Midbrain (tissue), 1 donor: ENCODE data around the gene PGA4.
A peak's percentile ranks its signal among the peaks of the same experiment; 100 is the strongest.
"Not testable (repeated sequence)": the region's sequence is repeated elsewhere in the genome, so short reads cannot be mapped to it uniquely, and the experiment has no call there.

Experiments
- DNase-seq: peaks from one replicate; lab custom pipeline; 2025; lab: John Stamatoyannopoulos, UW

The PGA4 gene

GRCh38 chr11:61250796-61251765 lies 28.9 kb downstream of the PGA4 start:
- DNase-seq = not testable (repeated sequence)

GRCh38 chr11:61252332-61252731 lies 30.2 kb downstream of the PGA4 start:
- not testable (repeated sequence) for DNase-seq

GRCh38 chr11:61254403-61255025 lies 32.4 kb downstream of the PGA4 start:
- peak; percentile 51 for DNase-seq

GRCh38 chr11:61256710-61257482 lies 34.7 kb downstream of the PGA4 start:
- no peak for DNase-seq

- no peak for DNase-seq
Measured at GRCh38 chr11:61258546-61258945, 36.4 kb downstream of the PGA4 start.

- DNase-seq = no peak
Measured at GRCh38 chr11:61259363-61259762, 37.2 kb downstream of the PGA4 start.

- DNase-seq = no peak
Measured at GRCh38 chr11:61264371-61264770, 42.2 kb downstream of the PGA4 start.

- DNase-seq = no peak
Measured at GRCh38 chr11:61264795-61265194, 42.6 kb downstream of the PGA4 start.

GRCh38 chr11:61265357-61265756 lies 43.2 kb downstream of the PGA4 start:
- DNase-seq = no peak

- DNase-seq = no peak
Measured at GRCh38 chr11:61266602-61267001, 44.5 kb downstream of the PGA4 start.

GRCh38 chr11:61267437-61267841 lies 45.3 kb downstream of the PGA4 start:
- DNase-seq = no peak

GRCh38 chr11:61268588-61269250 lies 46.6 kb downstream of the PGA4 start:
- DNase-seq = no peak

GRCh38 chr11:61270354-61271076 lies 48.4 kb downstream of the PGA4 start:
- no peak for DNase-seq

GRCh38 chr11:61272731-61273130 lies 50.6 kb downstream of the PGA4 start:
- DNase-seq = no peak

- DNase-seq = peak; percentile 55
Measured at GRCh38 chr11:61273178-61274078, 51.3 kb downstream of the PGA4 start.

GRCh38 chr11:61274084-61274483 lies 51.9 kb downstream of the PGA4 start:
- no peak for DNase-seq

- no peak for DNase-seq
Measured at GRCh38 chr11:61275191-61275590, 53.0 kb downstream of the PGA4 start.

- no peak for DNase-seq
Measured at GRCh38 chr11:61277186-61278000, 55.2 kb downstream of the PGA4 start.

- no peak for DNase-seq
Measured at GRCh38 chr11:61278001-61278470, 55.9 kb downstream of the PGA4 start.
